ENCODE results near the gene TTLL11.

TTLL11 gene

DNA sequence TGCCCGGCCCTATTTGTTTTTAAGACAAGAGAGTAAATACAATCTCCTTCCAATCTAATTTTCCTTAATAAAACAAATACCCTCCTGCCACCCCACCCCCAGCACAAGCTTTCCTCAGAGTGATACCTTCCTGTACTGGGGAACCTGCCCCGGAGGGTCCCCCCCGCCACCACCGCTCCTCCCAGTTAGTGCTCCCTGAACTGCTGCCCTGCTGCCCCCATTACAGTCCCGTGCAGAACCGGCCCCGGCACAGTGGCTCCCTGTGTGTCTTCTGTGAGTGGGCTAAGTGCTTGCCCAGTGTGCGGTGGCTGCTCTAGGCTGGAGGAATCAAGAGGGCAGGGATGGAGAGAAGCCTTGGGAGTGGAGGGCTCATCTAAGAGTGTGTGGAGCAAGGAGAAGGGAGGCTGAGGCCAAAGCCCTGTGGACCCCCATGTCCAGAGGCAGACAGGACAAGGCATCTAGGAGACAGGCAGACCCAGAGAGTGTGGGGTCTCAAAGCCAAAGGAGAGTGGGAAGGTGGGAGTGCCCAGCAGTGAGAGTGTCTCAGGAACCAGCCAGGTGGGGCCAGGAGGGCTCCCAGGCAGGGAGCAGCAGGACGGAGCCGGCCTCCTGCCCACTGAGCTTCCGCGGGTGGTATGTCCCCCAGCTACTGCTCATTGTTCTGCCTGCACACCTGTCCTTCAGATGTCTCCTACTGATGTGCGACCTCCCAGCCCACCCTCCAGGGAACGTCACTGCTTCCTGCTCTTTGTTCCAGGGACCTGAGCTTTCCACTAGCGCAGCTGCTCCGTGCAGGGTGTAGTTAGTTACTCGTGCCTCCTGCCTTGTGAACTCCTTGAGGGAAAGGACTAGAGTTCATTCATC lies 312.7 kb downstream of the TTLL11 start:
- no peak for DNase-seq

DNA sequence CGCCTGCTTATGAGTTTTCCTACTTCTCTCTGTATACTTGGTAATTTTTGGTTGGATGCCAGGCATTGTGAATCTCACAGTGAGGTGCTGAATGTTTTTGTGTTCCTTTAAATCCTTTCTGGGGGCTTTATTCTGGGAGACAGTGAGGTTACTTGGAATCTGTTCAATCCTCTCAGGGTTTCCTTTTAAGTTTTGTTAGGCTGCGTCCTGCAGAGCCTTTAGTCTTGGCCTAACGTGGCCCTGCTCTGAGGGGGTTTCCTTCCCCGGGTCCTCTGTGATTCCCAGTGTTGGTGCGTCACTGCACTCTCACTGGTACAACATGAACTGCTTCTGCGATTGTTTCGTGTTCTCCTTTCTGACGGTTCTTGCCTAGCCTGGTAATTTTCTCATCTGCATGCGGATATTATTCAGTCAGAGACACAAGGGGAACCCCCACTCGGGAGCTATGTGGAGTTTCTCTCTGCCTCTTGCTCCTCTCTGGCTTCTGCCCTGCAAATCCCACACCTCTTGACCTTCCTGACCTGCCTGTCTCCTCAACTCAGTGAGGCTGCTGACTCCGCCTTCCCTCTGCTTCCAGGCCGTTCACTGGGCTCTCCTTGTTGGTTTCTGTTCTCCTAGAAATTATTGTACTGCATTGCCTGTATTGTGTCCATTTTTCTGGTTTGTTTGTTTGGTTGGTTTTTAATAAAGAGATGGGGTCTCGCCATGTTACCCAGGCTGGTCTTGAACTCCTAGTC lies 313.6 kb downstream of the TTLL11 start:
- no peak for DNase-seq

DNA sequence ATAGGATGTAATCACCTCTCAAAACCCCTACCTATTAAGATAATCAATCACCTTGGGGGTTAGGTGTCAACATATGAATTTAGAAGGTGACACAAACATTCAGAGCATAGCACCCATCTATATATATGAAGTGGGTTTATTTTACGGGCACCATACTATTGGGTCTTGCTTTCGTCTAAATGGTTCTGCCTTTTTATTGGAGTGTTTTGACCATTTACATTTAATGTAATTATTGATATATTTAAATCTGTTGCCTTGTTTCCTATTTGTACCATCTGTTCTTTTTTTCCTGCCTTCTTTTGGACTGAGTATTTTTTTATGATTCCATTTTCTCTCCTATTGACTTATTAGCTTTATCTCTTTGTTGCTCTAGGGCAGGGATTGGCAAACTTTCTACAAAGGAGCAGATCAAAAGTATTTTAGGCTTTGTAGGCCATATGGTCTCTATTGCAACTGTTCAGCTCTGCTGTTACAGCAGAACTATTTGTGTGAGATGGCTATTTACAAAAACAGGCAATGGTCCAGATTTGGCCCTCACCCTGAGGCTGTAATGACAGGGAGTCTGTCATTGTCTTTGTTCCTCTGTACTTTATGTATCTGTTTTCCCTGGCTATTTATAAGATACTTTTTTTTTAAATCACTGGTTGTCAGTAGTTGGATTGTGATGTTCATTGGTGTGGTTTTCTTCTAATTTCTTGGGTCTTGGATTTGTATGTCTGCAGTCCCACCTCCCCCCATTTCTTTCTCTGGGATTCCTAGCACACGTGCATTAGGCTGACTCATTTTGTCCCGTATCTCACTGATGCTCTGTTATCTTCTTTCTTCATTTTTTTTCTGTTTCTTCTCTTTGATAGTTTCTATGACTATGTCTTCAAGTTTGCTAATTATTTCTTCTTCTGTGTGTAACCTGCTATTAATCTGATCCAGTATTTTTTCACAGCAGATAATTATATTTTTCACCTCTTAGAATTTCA lies 314.6 kb downstream of the TTLL11 start:
- DNase-seq, result no peak

DNA sequence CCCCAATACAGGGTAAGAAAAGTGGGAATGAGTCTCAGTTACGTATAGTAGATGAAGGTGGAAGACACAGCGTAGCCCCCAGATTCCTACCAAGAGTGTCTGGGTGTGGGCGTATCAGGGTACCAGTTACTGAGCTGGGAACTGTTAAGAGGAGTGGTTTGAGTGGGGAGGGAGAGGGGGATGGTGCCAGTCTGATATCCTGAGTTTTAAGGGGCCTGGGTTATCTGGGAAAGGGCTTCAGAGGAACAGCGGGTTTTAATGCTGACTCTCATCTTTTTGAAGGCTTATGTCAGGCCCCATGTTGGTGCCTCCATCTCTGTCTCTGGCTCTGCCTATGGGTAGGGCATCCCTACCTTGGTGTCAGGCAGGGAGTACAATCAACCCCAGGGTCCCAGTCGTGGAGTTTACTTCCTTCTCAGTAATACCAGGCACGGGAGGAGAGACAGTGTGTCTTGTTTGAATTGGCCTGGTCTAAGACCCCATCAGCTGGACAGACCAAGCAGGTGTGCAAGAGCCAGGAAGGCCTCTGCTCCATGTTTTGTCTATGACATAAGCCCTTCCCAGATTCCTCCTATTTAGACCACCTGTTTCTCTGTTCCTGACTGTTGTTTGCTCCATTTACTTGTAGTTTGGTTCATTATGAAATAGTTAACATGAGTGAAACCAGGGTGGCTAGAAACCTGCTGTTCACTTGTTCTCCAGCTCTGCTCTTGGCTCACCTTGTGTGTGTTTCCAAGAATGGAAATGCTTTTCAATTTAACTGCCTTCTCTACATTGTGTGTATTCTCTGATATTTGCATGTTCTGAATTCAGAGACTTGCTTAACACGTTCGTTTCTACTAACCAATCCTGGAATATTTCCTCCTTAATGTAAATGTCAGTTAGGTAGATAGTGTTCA lies 316.1 kb downstream of the TTLL11 start:
- no peak for DNase-seq

DNA sequence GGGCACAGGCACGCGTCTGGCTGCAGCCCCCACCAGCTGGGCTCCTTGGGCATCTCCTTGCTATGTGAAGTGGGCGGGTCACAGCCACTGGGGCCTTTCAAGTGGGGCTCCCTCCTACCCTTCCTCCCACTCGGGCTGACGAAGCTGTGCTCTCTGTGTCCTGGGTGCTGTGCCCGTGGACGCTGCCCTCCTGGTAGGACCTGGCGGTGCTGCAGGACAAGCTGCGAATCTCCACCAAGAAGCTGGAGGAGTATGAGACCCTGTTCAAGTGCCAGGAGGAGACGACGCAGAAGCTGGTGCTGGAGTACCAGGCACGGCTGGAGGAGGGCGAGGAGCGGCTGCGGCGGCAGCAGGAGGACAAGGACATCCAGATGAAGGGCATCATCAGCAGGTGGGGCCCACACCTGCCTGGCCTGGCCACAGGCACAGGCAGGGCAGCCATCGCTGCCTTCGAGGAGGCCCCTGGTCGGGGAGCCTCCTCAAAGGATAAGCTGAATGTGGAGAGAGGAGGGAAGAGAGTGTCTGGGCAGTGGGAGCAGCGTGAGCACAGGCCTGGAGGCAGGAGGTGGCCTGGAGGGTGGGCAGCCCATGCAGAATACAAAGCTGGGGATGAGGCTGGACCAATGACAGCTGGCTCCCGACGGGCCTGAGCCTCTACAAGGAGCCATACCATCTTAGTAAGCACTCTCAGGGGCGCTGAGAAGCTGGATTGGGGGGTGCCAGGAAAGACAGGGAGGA lies 316.9 kb downstream of the TTLL11 start:
- no peak for DNase-seq

DNA sequence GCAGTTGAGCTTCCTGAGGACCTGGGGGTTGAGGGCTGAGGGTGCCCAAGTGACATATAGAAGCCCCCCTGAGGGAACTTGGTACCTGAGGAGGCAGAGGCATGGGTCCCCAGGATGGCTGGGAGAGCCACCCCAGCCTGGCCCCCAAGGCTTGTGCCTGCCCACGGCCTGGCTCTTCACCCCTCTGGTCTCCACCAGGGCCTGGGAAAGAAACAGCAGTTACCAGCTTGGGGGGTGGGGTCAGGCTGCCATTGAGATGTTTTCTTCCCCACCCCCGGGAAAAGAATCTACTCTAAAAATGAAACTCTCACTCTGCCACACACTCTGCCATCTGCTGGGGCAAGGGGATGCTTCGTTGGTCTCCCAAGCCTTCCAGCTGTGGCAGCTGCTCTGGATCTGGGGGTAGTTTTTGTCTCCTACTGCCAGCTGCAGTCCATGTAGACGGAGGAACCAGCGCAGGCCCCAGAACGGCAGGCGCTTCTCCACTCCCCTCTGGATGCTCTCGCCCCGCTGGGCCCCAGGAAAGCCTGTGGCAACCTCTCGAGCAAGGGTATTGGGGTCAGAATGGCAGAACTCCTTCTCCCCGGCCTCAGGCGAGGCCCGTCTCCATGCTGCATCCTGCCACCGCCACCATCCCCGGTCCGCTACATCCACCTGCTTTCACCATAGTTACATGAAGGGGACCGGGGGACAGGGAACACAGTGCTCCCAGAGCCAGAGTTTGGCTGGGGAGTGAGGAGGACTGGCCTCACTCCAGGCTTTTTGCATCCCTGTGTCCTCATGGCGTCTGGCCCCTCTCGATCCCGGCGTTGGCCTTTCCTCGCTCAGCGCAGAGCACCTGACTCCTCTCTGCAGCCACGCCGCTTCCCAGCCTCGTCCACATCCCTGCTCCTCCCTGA lies 318.1 kb downstream of the TTLL11 start:
- DNase-seq, result no peak

DNA sequence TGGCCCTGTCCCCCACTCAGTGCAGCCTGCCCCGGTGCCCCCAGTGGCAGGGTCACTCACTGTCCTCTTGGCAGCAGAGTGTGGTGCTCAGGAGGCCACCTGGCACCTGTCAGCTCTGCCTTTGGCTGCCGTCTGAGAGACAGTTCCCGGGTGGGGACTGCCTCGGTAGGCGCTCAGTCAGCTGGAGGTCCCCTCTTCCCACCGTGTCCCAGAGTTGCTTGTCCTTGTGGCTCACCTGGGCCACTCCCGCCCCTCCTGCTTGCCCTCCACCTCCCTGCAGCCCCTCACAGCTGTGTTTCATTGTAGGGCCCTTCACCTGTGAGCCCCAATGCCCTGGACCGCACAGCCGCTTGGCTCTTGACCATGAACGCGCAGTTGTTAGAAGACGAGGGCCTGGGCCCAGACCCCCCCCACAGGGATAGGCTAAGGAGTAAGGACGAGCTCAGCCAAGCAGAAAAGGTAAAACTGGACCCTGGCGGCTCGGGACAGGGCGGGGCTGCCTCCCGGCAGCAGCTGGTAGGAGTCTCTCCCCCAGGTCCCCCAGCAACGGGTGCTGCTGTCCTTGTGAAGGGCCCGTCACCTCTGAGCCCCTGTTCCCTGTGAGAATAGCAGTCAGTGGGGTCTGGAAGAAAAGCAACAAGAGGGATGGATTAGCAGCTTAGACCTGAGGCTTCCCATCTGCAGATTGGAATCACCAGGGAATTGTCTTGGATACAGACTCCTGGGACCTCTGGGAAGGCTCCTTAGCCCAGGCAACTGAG lies 319.0 kb downstream of the TTLL11 start:
- no peak for DNase-seq

DNA sequence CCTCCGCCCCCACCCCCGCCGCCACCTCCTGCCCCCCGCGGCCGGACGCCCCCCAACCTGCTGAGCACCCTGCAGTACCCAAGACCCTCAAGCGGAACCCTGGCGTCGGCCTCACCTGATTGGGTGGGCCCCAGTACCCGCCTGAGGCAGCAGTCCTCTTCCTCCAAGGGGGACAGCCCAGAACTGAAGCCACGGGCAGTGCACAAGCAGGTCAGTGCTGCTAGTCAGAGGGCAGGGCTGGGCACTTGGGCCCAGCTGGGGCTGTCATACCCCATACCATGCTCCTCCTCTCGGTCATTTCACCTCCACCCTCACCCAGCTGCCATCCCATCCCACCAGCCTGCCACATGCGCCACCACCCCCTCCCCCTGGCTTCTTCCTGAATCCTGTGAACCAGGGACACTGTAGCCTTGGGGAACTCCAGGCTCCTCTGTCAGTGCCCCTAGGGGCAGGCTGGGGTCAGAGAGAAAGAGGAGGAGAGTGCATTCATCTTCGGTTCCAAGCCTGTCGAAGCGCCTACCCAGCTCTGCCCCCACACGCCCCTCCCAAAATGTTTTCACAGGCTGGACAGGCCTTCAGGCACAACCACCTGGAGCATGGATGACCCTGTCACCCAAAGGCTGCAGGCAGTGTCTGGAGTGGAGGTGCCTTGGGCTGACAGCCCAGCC lies 319.7 kb downstream of the TTLL11 start:
- DNase-seq, result no peak

DNA sequence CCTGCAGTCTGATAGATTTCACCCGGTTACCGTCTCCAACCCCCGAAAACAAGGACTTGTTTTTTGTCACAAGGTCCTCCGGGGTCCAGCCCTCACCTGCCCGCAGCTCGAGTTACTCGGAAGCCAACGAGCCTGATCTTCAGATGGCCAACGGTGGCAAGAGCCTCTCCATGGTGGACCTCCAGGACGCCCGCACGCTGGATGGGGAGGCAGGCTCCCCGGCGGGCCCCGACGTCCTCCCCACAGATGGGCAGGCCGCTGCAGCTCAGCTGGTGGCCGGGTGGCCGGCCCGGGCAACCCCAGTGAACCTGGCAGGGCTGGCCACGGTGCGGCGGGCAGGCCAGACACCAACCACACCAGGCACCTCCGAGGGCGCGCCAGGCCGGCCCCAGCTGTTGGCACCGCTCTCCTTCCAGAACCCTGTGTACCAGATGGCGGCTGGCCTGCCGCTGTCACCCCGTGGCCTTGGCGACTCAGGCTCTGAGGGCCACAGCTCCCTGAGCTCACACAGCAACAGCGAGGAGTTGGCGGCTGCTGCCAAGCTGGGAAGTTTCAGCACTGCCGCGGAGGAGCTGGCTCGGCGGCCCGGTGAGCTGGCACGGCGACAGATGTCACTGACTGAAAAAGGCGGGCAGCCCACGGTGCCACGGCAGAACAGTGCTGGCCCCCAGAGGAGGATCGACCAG lies 320.4 kb downstream of the TTLL11 start:
- no peak for DNase-seq

Measured in KG1 (cell line).